K562 (cell line): ENCODE measurements around the gene TMEM141. TPM values are rescaled to one million over a fixed set of nuclear protein-coding genes. Genes with fewer than 3 reads are reported as not detected.
A peak's percentile ranks its signal among the peaks of the same experiment; 100 is the strongest.

ENCODE experiments used
- CC2D1A ChIP-seq: fragments of 450-650 bp; IDR thresholded peaks from 2 replicates; pipeline ENCODE4 v1.6.1; 2017; ENCODE audit warnings: mild to moderate bottlenecking
- CGGBP1 ChIP-seq: fragments of 250-450 bp; sonication (Bioruptor Pico); IDR thresholded peaks from 2 replicates; pipeline ENCODE4 v1.9.0; 2021; ENCODE audit warnings: mild to moderate bottlenecking
- CUX1 ChIP-seq: fragments of 200-800 bp; sonication (Bioruptor generic); IDR thresholded peaks from 2 replicates; pipeline ENCODE4 v1.6.1; 2016; ENCODE audit warnings: missing genetic modification characterization, missing compliant biosample characterization
- CXXC5 ChIP-seq: fragments of 250-450 bp; sonication (Bioruptor Pico); IDR thresholded peaks from 2 replicates; pipeline ENCODE4 v1.8.0; 2022; ENCODE audit warnings: inconsistent platforms, mild to moderate bottlenecking, moderate library complexity
- ELK1 ChIP-seq: sonication (generic); formaldehyde crosslinking; IDR thresholded peaks from 2 replicates; pipeline ENCODE4 v1.8.1; 2022; ENCODE audit warnings: missing genetic modification reagents
- HMG20B ChIP-seq: fragments of 250-450 bp; sonication (Bioruptor Pico); IDR thresholded peaks from 2 replicates; pipeline ENCODE4 v1.5.0; 2021; ENCODE audit warnings: mild to moderate bottlenecking
- KDM2B ChIP-seq: fragments of 250-450 bp; sonication (Bioruptor Pico); IDR thresholded peaks from 2 replicates; pipeline ENCODE4 v1.8.0; 2021; ENCODE audit warnings: mild to moderate bottlenecking, moderate library complexity
- KLF1 ChIP-seq: fragments of 450-650 bp; IDR thresholded peaks from 2 replicates; pipeline ENCODE4 v1.6.1; 2016; ENCODE audit warnings: missing genetic modification characterization, missing compliant biosample characterization
- MAZ ChIP-seq, 2 experiments: fragments of 450-650 bp in 1 of 2; sonication (generic) in 1 of 2; formaldehyde crosslinking; IDR thresholded peaks in 1 of 2; conservative IDR thresholded peaks in 1 of 2; 2 replicates each; pipeline versions ENCODE4 v1.4.0 to v1.5.0; 2020; ENCODE audit warnings: mild to moderate bottlenecking in 1 of 2, missing genetic modification reagents in 1 of 2
- NUFIP1 ChIP-seq: fragments of 450-650 bp; IDR thresholded peaks from 2 replicates; pipeline ENCODE4 v1.6.1; 2018; ENCODE audit not compliant: partially characterized antibody
- POLR2AphosphoS2 ChIP-seq: IDR thresholded peaks from 2 replicates; pipeline ENCODE4 v1.6.1; 2012; ENCODE audit warnings: low read length, improper control_type of control experiment
- SUPT5H ChIP-seq: fragments of 450-650 bp; IDR thresholded peaks from 2 replicates; pipeline ENCODE4 v1.6.1; 2016
- TAF9B ChIP-seq: fragments of 450-650 bp; IDR thresholded peaks from 2 replicates; pipeline ENCODE4 v1.6.1; 2018; ENCODE audit warnings: mild to moderate bottlenecking; ENCODE audit not compliant: partially characterized antibody
- polyA plus RNA-seq, 8 experiments: library from polyadenylated mRNA; depleted of rRNA in 4 of 8; stranded (reverse) in 5 of 8; unstranded in 3 of 8; fragments of >200 nt; fragmentation: Nextera tagmentation in 2 of 8; fragmentation: Illumina TruSeq in 1 of 8; extraction: Ambion mirVana in 2 of 8; extraction: Trizol in 1 of 8; gene quantifications; 2 replicates each; pipeline versions ENCODE4 v1.2.1 to v1.2.3, GENCODE V29; 2011 to 2014; ENCODE audit warnings: inconsistent platforms in 1 of 8, missing spikeins in 1 of 8
- total RNA-seq, 7 experiments: library from RNA; depleted of rRNA in 6 of 7; stranded (reverse); fragments of >200 nt in 6 of 7; fragmentation: Illumina TruSeq in 2 of 7; extraction: Trizol in 2 of 7; gene quantifications; 2 replicates each; pipeline versions ENCODE4 v1.2.1 to v1.2.3, GENCODE V29; 2011 to 2021; ENCODE audit warnings: low replicate concordance in 1 of 7

The TMEM141 gene
- total and polyA plus RNA-seq, 9 of the 15 experiments (the other 6 are each of a cell fraction or from before 2014, with no cell fraction given) = 21.5 to 123 (median 74.8) TPM

GRCh38 chr9:136793086-136793946 is 2.2 kb downstream of the TMEM141 start (continued):
- no peak for TF ChIP-seq TAF9B
- 0 out of 2 replicates have a peak, but pooled peaks have one; percentile 11 for TF ChIP-seq CXXC5 (CRISPR knock-in tag)
- 0 out of 2 replicates have a peak, but pooled peaks have one; percentile 53 for TF ChIP-seq POLR2AphosphoS2
- no peak for TF ChIP-seq HMG20B (CRISPR knock-in tag)
- TF ChIP-seq CC2D1A = no peak
- TF ChIP-seq NUFIP1 = no peak
- no peak for TF ChIP-seq CUX1 (CRISPR knock-in tag)
- no peak for TF ChIP-seq ELK1
- TF ChIP-seq MAZ (CRISPR knock-in tag; conservative IDR thresholded peaks at IDR 0.05 in 1 of 2, IDR thresholded peaks at IDR 0.05 in 1 of 2) = 0 out of 4 replicates have a peak, but pooled peaks of 1 of the 2 experiments have one; percentile 20
- TF ChIP-seq SUPT5H = no peak
- 0 out of 2 replicates have a peak, but pooled peaks have one; percentile 23 for TF ChIP-seq KLF1 (tag)
- TF ChIP-seq KDM2B (CRISPR knock-in tag) = no peak
- no peak for TF ChIP-seq CGGBP1 (CRISPR knock-in tag)
